Activated T-cell treated with anti-CD3 and anti-CD28 coated beads, Interleukin-2, amount 50 U/mL, for 24 hours (primary cell): ENCODE results near the gene SCMH1.

Experiments used
- DNase-seq: peaks from one replicate; pipeline ENCODE4 v3.0.0-alpha.2; 2020
- H3K27ac Mint-ChIP-seq: 2 replicates; pipeline ENCODE4 v1.8.0; 2020; ENCODE audit warnings: mild to moderate bottlenecking, mixed read lengths
- H3K27me3 Mint-ChIP-seq: 2 replicates; pipeline ENCODE4 v1.8.0; 2020; ENCODE audit warnings: mixed read lengths
- H3K36me3 Mint-ChIP-seq: 2 replicates; pipeline ENCODE4 v1.8.0; 2020; ENCODE audit warnings: low read depth, mixed read lengths
- H3K4me1 Mint-ChIP-seq: 2 replicates; pipeline ENCODE4 v1.8.0; 2020; ENCODE audit warnings: low read depth, mixed read lengths
- H3K4me3 Mint-ChIP-seq: 2 replicates; pipeline ENCODE4 v1.8.0; 2020; ENCODE audit warnings: mild to moderate bottlenecking, moderate library complexity, mixed read lengths
- H3K9me3 Mint-ChIP-seq: 2 replicates; pipeline ENCODE4 v1.8.0; 2020; ENCODE audit warnings: mixed read lengths

SCMH1 gene

GRCh38 chr1:41037116-41037903, 204.8 kb downstream of the SCMH1 start:
- no peak overlapping the region for H3K27ac Mint-ChIP-seq
- H3K9me3 Mint-ChIP-seq: no peaks in the 10 kb centered on the region
- H3K36me3 Mint-ChIP-seq: peaks cover 42% of the 10 kb centered on the region
- no peaks in the 10 kb centered on the region for H3K27me3 Mint-ChIP-seq
- no peak overlapping the region for H3K4me3 Mint-ChIP-seq
- no peak for DNase-seq
- H3K4me1 Mint-ChIP-seq: no peaks in the 10 kb centered on the region

GRCh38 chr1:41033272-41033671, 208.8 kb downstream of the SCMH1 start:
- H3K4me3 Mint-ChIP-seq: no peak overlapping the region
- H3K27ac Mint-ChIP-seq: no peak overlapping the region
- H3K4me1 Mint-ChIP-seq: no peaks in the 10 kb centered on the region
- no peaks in the 10 kb centered on the region for H3K9me3 Mint-ChIP-seq
- H3K36me3 Mint-ChIP-seq: peaks cover 44% of the 10 kb centered on the region
- DNase-seq: no peak
- H3K27me3 Mint-ChIP-seq: no peaks in the 10 kb centered on the region

GRCh38 chr1:41032147-41032546, 210.0 kb downstream of the SCMH1 start:
- H3K27ac Mint-ChIP-seq: peak overlapping the region; percentile 2
- no peaks in the 10 kb centered on the region for H3K27me3 Mint-ChIP-seq
- no peak for DNase-seq
- no peak overlapping the region for H3K4me3 Mint-ChIP-seq
- no peaks in the 10 kb centered on the region for H3K4me1 Mint-ChIP-seq
- H3K9me3 Mint-ChIP-seq: no peaks in the 10 kb centered on the region
- peaks cover 47% of the 10 kb centered on the region for H3K36me3 Mint-ChIP-seq

GRCh38 chr1:41030872-41031616, 211.1 kb downstream of the SCMH1 start:
- Mint-ChIP-seq H3K36me3 (peaks cover 56% of the 10 kb centered on the region), H3K27me3 (no peaks in the 10 kb centered on the region), H3K27ac (peak overlapping the region; percentile 29)

GRCh38 chr1:41028034-41028642, 214.0 kb downstream of the SCMH1 start:
- Mint-ChIP-seq H3K9me3 (no peaks in the 10 kb centered on the region), H3K4me3 (no peak overlapping the region), H3K27ac (peak overlapping the region; percentile 0), H3K27me3 (no peaks in the 10 kb centered on the region), H3K4me1 (peaks cover 2% of the 10 kb centered on the region), H3K36me3 (peaks cover 77% of the 10 kb centered on the region)
- DNase-seq: no peak

More at GRCh38 chr1:41030872-41031616, 211.1 kb downstream of the SCMH1 start:
- no peak for DNase-seq
- Mint-ChIP-seq H3K4me3 (no peak overlapping the region), H3K9me3 (no peaks in the 10 kb centered on the region), H3K4me1 (peaks cover under 1% of the 10 kb centered on the region)

GRCh38 chr1:41025979-41026819, 215.9 kb downstream of the SCMH1 start:
- Mint-ChIP-seq H3K4me3 (no peak overlapping the region), H3K27ac (peak overlapping the region; percentile 81), H3K9me3 (no peaks in the 10 kb centered on the region), H3K27me3 (no peaks in the 10 kb centered on the region), H3K4me1 (peaks cover 2% of the 10 kb centered on the region), H3K36me3 (peaks cover 80% of the 10 kb centered on the region)
- DNase-seq: no peak

- Mint-ChIP-seq H3K27ac (peak overlapping the region; percentile 40), H3K4me3 (no peak overlapping the region)
Measured at GRCh38 chr1:41024953-41025352, 217.2 kb downstream of the SCMH1 start.

GRCh38 chr1:41023279-41023990, 218.7 kb downstream of the SCMH1 start:
- Mint-ChIP-seq H3K27ac (peak overlapping the region; percentile 84), H3K36me3 (peaks cover 77% of the 10 kb centered on the region), H3K4me3 (no peak overlapping the region), H3K9me3 (no peaks in the 10 kb centered on the region), H3K27me3 (no peaks in the 10 kb centered on the region), H3K4me1 (peaks cover 3% of the 10 kb centered on the region)
- DNase-seq: no peak

More at GRCh38 chr1:41024953-41025352, 217.2 kb downstream of the SCMH1 start:
- DNase-seq: no peak
- Mint-ChIP-seq H3K9me3 (no peaks in the 10 kb centered on the region), H3K4me1 (peaks cover 3% of the 10 kb centered on the region), H3K36me3 (peaks cover 78% of the 10 kb centered on the region), H3K27me3 (no peaks in the 10 kb centered on the region)

- Mint-ChIP-seq H3K27me3 (no peaks in the 10 kb centered on the region), H3K4me1 (peaks cover 3% of the 10 kb centered on the region), H3K4me3 (no peak overlapping the region), H3K36me3 (peaks cover 77% of the 10 kb centered on the region), H3K27ac (peak overlapping the region; percentile 67), H3K9me3 (no peaks in the 10 kb centered on the region)
- DNase-seq: no peak
Measured at GRCh38 chr1:41022424-41022823, 219.7 kb downstream of the SCMH1 start.

- peak within 1 kb of the TSS; percentile 67 for H3K27ac Mint-ChIP-seq
- H3K27me3 Mint-ChIP-seq: no peaks in the 10 kb centered on the region
- H3K4me1 Mint-ChIP-seq: peaks cover 3% of the 10 kb centered on the region
Measured at GRCh38 chr1:41021526-41022308, 220.4 kb downstream of the SCMH1 start, which contains the start of gene SLFNL1. TSS of gene SLFNL1 (minus strand) at chr1:41021725. CDS start at chr1:41020660, 1,065 bp downstream.

GRCh38 chr1:41020654-41021053, 221.5 kb downstream of the SCMH1 start:
- H3K4me1 Mint-ChIP-seq: peaks cover 1% of the 10 kb centered on the region
- DNase-seq: no peak
- no peaks in the 10 kb centered on the region for H3K9me3 Mint-ChIP-seq
- no peaks in the 10 kb centered on the region for H3K27me3 Mint-ChIP-seq
- H3K36me3 Mint-ChIP-seq: peaks cover 83% of the 10 kb centered on the region
- H3K27ac Mint-ChIP-seq: no peak overlapping the region
- no peak overlapping the region for H3K4me3 Mint-ChIP-seq

More at GRCh38 chr1:41021526-41022308, 220.4 kb downstream of the SCMH1 start, which contains the start of gene SLFNL1:
- Mint-ChIP-seq H3K9me3 (no peaks in the 10 kb centered on the region), H3K4me3 (no peak within 1 kb of the TSS), H3K36me3 (peaks cover 78% of the 10 kb centered on the region)
- DNase-seq: no peak

GRCh38 chr1:41020109-41020576, 222.0 kb downstream of the SCMH1 start:
- H3K4me1 Mint-ChIP-seq: peaks cover 1% of the 10 kb centered on the region
- H3K9me3 Mint-ChIP-seq: no peaks in the 10 kb centered on the region
- no peak for DNase-seq
- H3K27ac Mint-ChIP-seq: no peak overlapping the region
- H3K4me3 Mint-ChIP-seq: no peak overlapping the region
- H3K27me3 Mint-ChIP-seq: no peaks in the 10 kb centered on the region
- H3K36me3 Mint-ChIP-seq: peaks cover 85% of the 10 kb centered on the region

- Mint-ChIP-seq H3K27ac (peak overlapping the region; percentile 59), H3K36me3 (peaks cover 85% of the 10 kb centered on the region), H3K27me3 (no peaks in the 10 kb centered on the region), H3K9me3 (no peaks in the 10 kb centered on the region), H3K4me3 (no peak overlapping the region), H3K4me1 (peaks cover 1% of the 10 kb centered on the region)
- DNase-seq: no peak
Measured at GRCh38 chr1:41019353-41019745, 222.8 kb downstream of the SCMH1 start.
